ENCODE measurements around the gene DTX3L. TPM values are rescaled to one million over a fixed set of nuclear protein-coding genes. Genes with fewer than 3 reads are reported as not detected.

The DTX3L gene
- total RNA-seq, 4 donors from 2014 or later: 6.6 to 15.6 (median 9.4) TPM

- intact Hi-C loops (cut with DNase I; ENCODE audit: low total_unique reads) (no loop called here), in situ Hi-C loops (cut with MboI; ENCODE audit: low sequenced_read_pairs in 4 of 4) (no loop called here)
- Histone ChIP-seq H3K4me1 (no peaks in the 10 kb centered on the region), H3K9me3 (no peaks in the 10 kb centered on the region), H3K27me3 (no peaks in the 10 kb centered on the region), H3K36me3 (no peaks in the 10 kb centered on the region), H3K27ac (no peak overlapping the region), H3K4me3 (no peak overlapping the region)
- TF ChIP-seq CTCF (IDR thresholded peaks at IDR 0.05 in 4 of 5, conservative IDR thresholded peaks at IDR 0.05 in 1 of 5) (no peak), POLR2A (IDR thresholded peaks at IDR 0.05) (no peak)
- ATAC-seq (no peak), DNase-seq (no peak)
Observed at GRCh38 chr3:122608916-122609315, 44.8 kb downstream of the DTX3L start.

GRCh38 chr3:122609798-122610559 is 45.8 kb downstream of the DTX3L start:
- H3K27me3 ChIP-seq: no peaks in the 10 kb centered on the region
- in situ Hi-C loops (cut with MboI; ENCODE audit: low sequenced_read_pairs in 4 of 4) (no loop called here), intact Hi-C loops (cut with DNase I; ENCODE audit: low total_unique reads) (no loop called here)
- DNase-seq (no peak), ATAC-seq (no peak)
- no peak overlapping the region for H3K4me3 ChIP-seq
- no peaks in the 10 kb centered on the region for H3K36me3 ChIP-seq
- H3K27ac ChIP-seq: no peak overlapping the region
- no peaks in the 10 kb centered on the region for H3K4me1 ChIP-seq
- H3K9me3 ChIP-seq: no peaks in the 10 kb centered on the region
- no peak for TF ChIP-seq CTCF (IDR thresholded peaks at IDR 0.05 in 4 of 5, conservative IDR thresholded peaks at IDR 0.05 in 1 of 5)
- no peak for TF ChIP-seq POLR2A (IDR thresholded peaks at IDR 0.05)

GRCh38 chr3:122612696-122613095 is 48.6 kb downstream of the DTX3L start:
- no peaks in the 10 kb centered on the region for H3K4me1 ChIP-seq
- ATAC-seq (no peak), DNase-seq (no peak)
- in situ Hi-C loops (cut with MboI; ENCODE audit: low sequenced_read_pairs in 4 of 4): no loop called here
- no peaks in the 10 kb centered on the region for H3K27me3 ChIP-seq
- no peaks in the 10 kb centered on the region for H3K9me3 ChIP-seq
- no peaks in the 10 kb centered on the region for H3K36me3 ChIP-seq
- H3K27ac ChIP-seq: no peak overlapping the region
- H3K4me3 ChIP-seq: no peak overlapping the region
- intact Hi-C loops (cut with DNase I; ENCODE audit: low total_unique reads): no loop called here
- TF ChIP-seq CTCF (IDR thresholded peaks at IDR 0.05 in 4 of 5, conservative IDR thresholded peaks at IDR 0.05 in 1 of 5) (no peak), POLR2A (IDR thresholded peaks at IDR 0.05) (no peak)

- no peak overlapping the region for H3K4me3 ChIP-seq
- intact Hi-C loops (cut with DNase I; ENCODE audit: low total_unique reads) (no loop called here), in situ Hi-C loops (cut with MboI; ENCODE audit: low sequenced_read_pairs in 4 of 4) (no loop called here)
- TF ChIP-seq CTCF (IDR thresholded peaks at IDR 0.05 in 4 of 5, conservative IDR thresholded peaks at IDR 0.05 in 1 of 5) (no peak), POLR2A (IDR thresholded peaks at IDR 0.05) (no peak)
- no peak for DNase-seq
- no peaks in the 10 kb centered on the region for H3K9me3 ChIP-seq
- H3K27ac ChIP-seq: no peak overlapping the region
- no peak for ATAC-seq
- H3K4me1 ChIP-seq: no peaks in the 10 kb centered on the region
- H3K36me3 ChIP-seq: no peaks in the 10 kb centered on the region
- no peaks in the 10 kb centered on the region for H3K27me3 ChIP-seq
Observed at GRCh38 chr3:122615303-122615702, 51.2 kb downstream of the DTX3L start.

GRCh38 chr3:122618614-122619013 is 54.5 kb downstream of the DTX3L start:
- no peak overlapping the region for H3K27ac ChIP-seq
- DNase-seq (no peak), ATAC-seq (no peak)
- no peak overlapping the region for H3K4me3 ChIP-seq
- no peaks in the 10 kb centered on the region for H3K4me1 ChIP-seq
- H3K36me3 ChIP-seq: no peaks in the 10 kb centered on the region
- no peaks in the 10 kb centered on the region for H3K9me3 ChIP-seq
- TF ChIP-seq POLR2A (IDR thresholded peaks at IDR 0.05): no peak
- no peak for TF ChIP-seq CTCF (IDR thresholded peaks at IDR 0.05 in 4 of 5, conservative IDR thresholded peaks at IDR 0.05 in 1 of 5)
- intact Hi-C loops (cut with DNase I; ENCODE audit: low total_unique reads): no loop called here
- in situ Hi-C loops (cut with MboI; ENCODE audit: low sequenced_read_pairs in 4 of 4): no loop called here
- no peaks in the 10 kb centered on the region for H3K27me3 ChIP-seq
